ENCODE data around the gene ZNF605.
A peak's percentile ranks its signal among the peaks of the same experiment; 100 is the strongest.
"Not testable (repeated sequence)": the region's sequence is repeated elsewhere in the genome, so short reads cannot be mapped to it uniquely, and the experiment has no call there.

ZNF605 gene

DNA sequence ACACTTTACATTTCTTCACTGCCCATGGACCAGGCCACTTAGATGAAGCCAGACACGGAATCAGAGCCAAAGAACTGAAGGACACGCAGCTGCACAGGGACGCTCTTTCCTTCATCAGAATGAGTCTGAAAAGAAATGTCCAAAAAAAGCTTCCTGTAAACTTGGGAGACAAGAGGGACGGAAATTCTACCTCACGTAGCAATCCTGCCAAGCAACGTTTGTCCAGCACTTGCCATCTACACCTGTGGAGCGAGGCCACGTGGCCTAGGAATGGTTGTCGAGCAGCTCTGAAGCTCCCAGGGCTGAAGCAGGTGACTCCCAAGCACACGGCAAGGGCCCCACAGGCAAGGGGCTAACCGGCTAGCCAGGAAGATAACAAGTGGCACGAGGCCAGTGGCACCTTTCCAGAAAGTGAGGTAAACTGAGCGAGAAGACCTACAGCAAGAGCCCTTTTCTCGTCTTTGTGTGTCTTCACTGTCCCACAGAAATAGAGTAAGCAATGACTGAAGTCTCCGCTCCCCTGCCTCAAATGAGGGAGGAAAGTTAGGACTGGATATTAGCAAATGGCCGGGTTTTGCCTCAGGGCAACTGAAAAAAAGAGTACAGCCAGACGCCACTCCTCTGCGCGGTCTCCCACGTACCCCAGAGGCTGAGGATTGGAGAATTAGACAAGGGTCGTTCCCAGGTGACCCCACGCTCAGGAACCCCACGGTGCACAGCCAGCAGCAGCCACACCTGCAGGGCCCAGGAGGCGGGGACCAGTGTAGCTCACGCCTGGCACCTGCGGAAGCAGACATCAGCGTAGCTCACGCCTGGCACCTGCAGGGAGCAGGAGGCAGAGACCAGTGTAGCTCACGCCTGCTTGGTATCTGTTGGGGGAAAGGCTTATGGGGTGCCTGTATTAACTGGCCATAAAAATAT, 7.7 kb downstream of the ZNF605 start:
- DNase-seq (ENCODE audit: low read depth in 2 of 2), result no peak

DNA sequence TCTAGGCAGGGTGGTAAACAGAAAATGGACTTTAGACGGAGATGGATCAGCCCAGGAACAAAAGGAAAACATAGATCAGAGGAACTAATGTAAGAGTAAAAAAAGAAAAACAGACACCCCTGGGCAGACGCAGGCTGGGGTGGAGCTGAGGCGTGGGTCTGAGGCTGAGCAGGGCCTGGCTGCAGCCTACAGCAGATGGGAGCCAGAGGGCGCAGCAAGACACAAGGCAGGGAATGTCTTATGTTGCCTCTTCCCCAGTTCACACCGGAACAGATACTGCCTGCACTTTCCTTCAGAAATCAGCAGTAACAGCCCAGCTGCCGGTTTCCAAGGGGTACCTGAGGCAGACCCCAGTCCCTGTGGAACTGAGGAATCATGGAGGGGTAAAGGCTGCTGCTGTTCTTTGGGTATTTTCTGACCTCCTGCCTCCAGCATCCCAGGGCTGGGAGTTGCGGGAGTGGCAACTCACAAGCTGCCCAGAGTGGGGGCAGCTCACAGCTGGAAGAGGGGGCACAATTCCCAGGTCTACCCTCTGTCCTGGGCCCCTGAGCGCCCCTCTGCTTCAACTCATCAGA, 9.8 kb downstream of the ZNF605 start:
- no peak for DNase-seq (ENCODE audit: low read depth in 2 of 2)

DNA sequence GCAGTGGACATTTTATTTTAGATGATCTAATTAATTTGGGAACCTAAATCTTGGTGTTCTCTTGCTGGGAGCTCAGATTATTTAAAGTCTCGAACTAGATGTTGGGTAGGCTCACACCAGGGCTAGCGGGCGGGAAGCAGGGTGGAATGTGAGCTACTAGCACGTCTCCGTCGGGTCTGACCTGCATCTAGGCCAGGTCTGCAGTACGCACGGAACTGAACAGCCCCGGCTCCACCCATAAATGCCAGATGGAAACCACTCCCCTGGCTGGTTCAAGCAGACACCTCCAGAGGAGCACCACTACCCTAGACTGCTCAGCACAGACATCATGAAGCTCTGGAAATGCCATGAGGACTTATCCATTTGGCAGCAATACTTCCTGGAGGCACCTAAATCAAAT, 10.3 kb downstream of the ZNF605 start:
- DNase-seq (ENCODE audit: low read depth in 2 of 2), result no peak

DNA sequence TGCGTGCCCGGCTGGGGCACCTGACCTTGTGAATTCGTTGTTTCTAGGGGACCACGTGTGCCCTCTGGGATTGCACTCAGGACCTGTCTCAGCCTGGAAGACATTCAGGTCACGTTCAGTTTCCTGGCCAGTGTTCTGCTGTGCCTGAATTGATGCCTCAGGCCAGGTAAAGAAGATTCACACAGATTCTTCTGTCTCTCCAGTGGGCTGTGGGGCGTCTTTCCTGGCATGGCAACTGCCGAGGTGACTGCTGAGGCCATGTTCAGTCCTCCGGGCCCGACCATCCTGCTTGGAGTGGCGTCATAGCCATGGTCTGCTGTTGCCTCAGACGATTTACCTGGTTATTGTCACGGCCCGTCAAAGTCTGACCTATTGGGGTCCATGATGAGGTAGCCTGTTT, 13.5 kb downstream of the ZNF605 start:
- DNase-seq (ENCODE audit: low read depth in 2 of 2), result no peak

DNA sequence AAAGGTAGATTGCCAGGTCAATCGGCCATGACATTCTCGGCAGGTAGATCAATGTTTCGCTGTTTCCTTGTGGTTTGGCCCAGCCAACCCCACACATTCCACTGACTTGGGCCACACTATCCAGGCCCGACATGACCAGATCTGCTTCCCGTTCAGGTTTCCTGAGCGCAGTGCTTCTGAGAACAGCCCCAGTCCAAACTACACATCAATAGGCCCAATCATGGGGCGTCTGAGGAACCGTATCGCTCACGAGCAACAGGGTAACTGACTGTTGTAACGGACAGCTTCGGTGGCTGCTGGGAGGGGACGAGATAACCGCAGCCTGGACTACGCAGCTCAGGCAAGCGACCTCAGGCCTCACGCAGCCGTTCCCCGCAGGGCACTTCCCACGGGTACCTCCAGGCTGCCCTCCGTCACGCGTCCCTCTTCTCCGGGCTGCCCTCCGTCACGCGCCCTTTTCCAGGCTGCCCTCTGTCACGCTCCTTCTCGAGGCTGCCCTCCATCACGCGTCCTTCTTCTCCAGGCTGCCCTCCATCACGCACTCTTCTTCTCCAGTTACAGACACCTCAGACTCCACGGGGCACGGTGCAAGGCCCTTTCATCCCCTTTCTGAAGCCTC, 14.7 kb downstream of the ZNF605 start:
- no peak for DNase-seq (ENCODE audit: low read depth in 2 of 2)

DNA sequence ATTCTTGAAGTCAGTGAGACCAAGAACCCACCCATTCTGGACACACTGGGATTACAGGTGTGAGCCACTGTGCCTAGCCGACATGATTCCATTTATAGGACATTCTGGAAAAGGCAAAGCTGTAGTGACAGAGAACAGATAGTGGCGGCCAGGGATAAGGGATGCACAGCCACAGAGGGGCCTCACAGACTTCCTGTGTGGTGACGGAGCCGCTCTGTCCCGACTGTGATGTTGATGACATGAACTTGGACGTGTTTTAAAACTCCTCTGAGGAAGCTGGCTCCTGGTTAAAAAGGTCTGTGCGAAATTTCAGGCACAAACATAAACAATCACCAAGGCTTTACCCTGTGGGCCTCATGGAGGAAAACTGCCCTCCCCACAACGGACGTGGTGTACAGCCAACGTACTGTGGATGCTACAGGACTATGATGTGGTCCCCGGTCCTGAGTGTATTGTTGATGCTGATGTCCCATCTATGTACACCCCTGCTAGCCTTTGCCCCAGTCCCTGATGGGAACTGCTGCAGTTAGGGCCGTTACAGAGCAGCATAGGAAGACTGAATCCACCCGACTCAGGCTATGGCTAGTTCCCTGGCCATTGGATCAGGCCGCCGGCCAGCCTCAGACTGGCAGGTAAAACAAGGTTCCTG, 15.9 kb downstream of the ZNF605 start:
- no peak for DNase-seq (ENCODE audit: low read depth in 2 of 2)

DNA sequence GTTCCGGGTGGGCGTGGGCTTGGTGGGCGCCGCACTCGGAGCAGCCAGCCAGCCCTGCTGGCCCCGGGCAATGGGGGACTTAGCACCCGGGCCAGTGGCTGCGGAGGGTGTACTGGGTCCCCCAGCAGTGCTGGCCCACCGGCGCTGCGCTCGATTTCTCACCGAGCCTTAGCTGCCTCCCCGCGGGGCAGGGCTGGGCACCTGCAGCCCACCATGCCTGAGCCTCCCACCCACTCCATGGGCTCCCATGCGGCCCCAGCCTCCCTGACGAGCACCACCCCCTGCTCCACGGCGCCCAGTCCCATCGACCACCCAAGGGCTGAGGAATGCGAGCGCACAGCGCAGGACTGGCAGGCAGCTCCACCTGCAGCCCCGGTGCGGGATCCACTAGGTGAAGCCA, 17.3 kb downstream of the ZNF605 start:
- DNase-seq (ENCODE audit: low read depth in 2 of 2), result not testable (repeated sequence)

DNA sequence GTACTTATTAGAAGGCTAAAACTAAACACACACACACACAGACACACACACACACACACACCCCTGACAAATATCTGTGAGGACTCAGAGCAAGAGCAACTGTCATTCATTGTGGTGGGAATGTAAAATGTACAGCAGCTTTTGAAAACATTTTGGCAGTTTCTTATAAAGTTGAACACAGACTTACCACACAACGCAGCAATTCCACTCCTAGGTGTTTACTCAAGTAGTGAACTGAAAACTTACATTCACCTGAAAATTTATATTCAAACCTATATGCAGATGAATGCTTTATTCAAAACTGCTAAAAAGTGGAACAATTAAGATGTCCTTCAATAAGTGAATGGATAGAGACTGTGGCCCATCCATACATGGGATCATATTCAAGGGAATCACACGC, 18.6 kb downstream of the ZNF605 start:
- no peak for DNase-seq (ENCODE audit: low read depth in 2 of 2)

DNA sequence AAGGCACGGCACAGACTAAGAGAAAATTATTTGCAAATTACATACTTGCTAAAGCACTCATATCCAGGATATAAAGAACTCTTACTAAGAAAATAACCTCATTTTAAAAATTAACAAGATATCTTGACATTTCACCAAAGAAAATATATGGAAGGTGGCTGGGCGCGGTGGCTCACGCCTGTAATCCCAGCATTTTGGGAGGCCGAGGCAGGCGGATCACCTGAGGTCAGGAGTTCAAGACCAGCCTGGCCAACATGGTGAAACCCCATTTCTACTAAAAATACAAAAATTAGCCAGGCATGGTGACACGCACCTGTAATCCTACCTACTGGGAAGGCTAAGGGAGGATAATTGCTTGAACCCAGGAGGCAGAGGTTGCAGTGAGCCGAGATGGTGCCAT, 19.2 kb downstream of the ZNF605 start:
- not testable (repeated sequence) for DNase-seq (ENCODE audit: low read depth in 2 of 2)

DNA sequence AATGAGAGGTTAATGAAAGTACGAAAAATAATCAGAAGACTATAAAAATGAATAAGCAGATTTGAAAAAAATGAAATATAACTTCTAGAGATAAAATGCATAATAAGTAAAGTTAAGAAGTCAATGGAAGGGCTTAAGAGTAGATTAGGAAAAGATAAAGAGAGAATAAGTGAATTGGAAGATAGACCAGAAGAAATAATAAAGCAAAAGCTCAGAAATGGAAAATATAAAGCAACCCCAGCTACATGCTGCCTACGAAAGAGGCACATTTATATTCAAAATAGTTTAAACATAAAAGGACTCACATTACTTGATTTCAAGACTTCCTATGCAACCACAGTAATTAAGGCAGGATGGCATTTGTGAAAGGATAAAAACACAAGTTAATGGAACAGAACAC, 19.9 kb downstream of the ZNF605 start:
- no peak for DNase-seq (ENCODE audit: low read depth in 2 of 2)

DNA sequence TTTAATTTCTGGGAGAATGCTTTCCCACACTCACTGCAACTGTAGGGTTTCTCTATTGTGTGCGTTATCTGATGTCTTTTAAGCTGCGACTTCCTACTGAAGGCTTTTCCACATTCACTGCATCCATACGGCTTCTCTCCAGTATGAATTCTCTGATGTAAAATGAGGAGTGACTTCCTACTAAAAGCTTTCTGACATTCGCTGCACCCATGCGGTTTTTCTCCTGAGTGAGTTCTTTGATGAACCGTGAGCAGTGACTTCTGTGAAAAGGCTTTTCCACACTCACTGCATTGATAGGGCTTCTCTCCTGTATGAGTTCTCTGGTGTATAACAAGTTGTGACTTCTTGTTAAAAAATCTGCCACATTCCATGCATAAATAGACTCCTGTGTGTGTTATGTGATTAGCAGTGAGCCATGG, 29.7 kb downstream of the ZNF605 start:
- no peak for DNase-seq (ENCODE audit: low read depth in 2 of 2)

DNA sequence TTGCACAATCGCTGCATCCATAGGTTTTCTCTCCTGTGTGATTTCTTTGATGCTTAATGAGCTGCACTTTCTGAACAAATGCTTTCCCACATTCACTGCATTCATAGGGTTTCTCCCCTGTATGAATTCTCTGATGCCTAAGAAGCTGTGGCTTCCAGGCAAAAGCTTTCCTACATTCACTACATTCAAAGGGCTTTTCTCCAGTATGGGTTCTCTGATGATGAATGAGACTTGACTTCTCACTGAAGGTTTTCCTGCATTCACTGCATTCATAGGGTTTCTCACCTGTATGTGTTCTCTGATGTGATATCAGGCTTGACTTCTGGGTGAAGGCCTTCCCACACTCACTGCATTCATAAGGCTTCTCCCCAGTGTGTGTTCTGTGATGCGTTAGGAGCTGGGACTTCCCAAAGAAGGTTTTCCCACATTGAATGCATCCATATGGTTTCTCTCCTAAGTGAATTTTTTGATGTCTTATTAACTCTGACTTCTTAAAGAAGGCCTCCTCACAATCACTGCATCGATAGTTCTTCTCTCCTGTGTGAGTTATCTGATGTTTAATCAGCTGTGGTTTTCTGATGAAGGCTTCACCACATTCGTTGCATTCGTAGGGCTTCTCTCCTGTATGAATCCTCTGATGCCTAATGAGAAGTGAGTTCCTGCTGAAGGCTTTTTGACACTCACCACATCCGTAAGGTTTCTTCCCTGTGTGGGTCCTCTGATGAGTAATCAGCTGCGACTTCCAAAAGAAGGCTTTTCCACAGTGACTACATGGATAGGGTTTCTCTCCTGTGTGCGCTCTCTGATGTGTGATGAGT, 30.3 kb downstream of the ZNF605 start:
- no peak for DNase-seq (ENCODE audit: low read depth in 2 of 2)

DNA sequence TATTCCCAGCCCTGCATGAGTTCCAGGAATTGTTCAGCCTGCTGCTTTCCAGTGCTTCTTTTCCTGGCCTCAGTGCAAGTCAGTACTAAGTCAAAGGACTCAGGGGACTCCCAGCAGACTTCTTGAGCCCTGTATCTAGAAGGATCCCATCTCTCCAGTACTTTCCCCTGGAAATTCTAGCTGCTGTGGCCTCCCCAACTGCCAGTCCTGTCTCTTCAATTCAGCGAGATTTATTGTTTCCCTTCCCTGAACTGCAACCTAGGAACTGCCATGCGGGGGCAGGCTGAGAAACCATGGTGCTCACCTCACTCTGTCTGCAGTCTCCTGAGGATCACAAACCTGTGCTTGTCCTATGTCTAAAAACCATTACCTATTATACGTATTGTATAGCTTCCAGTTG, 31.8 kb downstream of the ZNF605 start:
- no peak for DNase-seq (ENCODE audit: low read depth in 2 of 2)

DNA sequence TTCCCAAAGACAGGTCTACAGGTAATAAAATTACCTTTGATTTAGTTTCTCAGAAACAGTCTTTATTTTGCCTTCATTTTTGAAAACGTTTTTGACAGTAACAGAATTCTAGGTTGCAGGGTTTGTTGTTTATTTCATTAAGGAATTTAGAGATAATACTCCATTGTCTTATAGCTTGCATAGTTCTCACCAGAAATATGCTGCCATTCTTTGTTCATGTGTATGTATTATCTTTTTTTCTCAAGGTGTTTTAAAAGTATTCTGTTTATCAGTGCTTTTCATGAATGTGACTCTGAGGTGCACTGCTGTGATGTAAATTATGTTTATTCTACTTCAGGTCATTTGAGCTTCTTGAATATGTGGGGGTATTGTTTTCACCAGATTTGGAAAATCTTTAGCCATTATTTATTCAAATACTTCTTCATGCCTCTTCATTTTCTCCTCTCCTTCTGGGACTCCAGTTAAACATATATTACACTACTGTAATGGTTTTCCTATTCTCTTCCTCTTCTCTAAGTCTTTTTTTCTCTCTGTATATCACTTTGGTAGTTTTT, 32.7 kb downstream of the ZNF605 start:
- no peak for DNase-seq (ENCODE audit: low read depth in 2 of 2)

DNA sequence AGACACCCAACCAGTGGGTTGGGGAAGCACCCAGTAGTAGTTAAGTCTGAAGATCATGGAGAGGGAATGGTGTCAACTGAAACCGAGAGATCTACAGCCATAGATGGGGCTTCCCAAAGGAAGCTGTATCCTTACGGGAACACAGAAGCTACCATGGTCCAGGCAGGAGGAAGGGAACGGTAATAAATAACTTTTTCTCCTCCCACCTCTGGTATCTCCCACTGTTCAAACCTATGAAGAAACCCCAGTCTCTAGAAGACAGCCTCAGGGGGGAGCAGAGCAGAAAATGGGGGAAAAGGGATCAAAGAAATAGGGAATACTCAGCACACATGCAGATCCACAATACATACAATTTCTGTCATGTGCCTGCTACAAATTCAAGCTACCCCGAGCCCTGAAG, 33.4 kb downstream of the ZNF605 start:
- DNase-seq (ENCODE audit: low read depth in 2 of 2), result no peak

DNA sequence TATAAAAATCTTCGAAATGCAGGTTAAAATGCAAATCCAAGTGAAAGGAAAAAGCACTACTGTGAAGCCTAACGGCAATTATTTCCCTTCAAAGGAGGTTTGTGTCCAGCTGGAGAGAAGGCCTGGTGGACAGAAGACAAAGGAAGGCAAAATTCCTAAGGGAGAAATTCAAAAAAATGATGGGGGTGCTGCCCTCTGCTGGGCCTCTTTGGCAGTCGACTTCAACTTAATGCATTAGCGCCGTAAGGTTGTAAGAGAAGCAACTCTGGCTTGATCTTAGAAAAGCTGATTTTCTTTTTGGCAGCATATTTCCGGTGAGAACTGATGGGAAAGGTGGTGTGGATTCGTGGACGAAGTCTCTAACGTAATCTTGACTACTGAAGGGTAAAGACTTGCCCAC, 34.4 kb downstream of the ZNF605 start:
- no peak for DNase-seq (ENCODE audit: low read depth in 2 of 2)

DNA sequence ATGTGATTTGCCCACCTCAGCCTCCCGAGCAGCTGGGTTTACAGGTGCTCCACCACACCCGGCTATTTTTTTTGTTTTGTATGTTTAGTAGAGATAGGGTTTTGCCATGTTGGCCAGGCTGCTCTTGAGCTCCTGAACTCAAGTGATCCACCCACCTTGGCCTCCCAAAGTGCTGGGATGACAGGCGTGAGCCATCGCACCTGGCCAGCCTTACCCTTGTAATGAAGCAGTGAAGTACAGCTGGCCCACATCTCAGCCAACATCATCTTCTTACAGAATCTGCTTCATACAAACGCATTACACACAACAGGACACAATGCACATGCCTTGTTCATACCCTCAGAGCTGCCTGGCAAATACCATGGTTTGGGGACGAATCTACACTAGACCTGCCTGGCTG, 37.4 kb downstream of the ZNF605 start:
- DNase-seq (ENCODE audit: low read depth in 2 of 2), result no peak

DNA sequence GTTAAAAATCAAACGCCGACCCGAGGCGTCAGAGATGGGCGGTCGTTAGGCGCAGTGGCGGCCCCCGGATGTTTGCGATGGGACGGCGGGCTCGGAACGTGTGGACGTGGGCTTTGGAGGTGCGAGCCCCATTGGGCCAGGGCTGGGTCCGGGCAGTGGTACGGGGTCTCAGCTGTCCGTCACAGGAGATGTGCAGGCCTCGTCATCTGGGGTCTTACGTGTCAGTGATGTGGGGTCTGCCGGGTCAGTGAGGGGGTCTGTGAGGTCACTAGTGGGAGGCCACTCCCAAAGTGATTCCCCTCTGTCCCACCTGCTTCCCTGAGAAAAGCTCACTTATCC, 47.1 kb downstream of the ZNF605 start:
- DNase-seq (ENCODE audit: low read depth in 2 of 2), result no peak

DNA sequence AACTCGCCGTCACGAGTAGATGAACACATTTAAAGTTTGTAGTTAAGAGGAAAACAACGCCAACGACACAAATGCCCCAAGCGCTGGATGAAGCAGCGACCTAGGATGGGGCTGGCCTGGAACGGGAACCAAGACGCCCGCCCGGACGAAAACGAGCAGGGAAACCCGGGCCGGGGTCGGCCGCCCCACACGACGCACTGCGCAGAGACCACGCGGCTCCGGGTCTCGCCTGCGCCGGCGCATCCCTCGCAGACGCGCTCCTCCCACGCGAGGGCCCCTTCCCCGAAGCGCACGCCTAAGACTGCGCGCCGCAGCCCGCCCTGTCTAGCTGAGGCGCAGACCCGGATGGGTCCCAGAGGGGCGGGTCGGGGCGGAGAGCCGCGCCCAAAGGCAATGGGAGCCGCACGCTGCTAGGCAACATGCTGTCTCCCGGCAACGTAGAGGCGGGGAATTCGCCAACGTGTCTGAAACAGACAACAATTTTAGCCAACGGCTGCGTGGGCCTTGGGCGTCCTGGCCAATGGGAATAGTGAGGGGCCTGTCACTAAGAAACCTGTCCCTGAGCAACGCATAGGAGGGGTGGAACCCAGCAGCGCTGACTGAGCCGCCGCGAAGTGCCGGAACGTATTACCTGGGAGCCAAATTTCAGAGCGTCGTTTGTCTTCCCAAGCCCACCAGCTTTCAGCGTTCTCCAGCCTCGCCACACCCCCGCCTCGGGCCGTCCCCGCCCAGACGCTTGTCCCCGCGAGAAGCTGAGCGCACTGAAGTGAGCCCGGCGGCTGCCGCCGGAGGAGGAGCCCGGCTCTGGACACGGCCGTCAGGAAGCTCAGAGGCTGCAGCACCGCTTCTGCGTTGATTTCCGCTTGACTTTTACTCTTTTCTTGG, 47.7 kb downstream of the ZNF605 start:
- DNase-seq (ENCODE audit: low read depth in 2 of 2), result peak; percentile 91 to 94

DNA sequence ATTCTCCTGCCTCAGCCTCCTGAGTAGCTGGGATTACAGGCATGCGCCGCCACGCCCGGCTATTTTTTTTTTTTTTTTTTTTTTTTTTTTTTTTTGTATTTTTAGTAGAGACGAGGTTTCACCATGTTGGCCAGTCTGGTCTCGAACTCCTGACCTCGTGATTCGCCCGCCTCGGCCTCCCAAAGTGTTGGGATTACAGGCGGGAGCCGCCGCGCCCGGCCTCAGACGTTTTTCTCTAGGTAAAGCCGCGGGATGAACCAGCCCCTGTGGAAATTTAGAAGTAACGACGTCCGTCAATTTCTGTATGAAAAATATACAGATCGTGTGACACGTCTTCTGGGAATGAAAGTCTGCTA, 48.3 kb downstream of the ZNF605 start:
- DNase-seq (ENCODE audit: low read depth in 2 of 2), result not testable (repeated sequence)

DNA sequence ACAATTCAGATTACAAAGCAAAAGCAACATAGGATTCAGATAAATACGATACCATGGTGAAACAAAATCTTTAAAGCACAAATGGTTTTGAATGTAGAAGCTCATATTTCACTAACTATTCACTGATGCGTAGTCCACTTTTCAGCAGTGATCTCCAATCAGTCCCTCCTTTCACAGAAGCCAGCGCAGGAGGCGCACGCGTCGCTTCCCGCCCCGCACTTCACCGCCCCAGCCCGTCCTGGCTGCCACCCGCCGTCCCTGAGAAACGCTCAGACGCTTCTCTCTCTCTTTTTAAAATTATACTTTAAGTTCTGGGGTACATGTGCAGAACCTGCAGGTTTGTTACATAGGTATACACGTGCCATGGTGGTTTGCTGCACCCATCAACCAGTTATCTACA, 48.9 kb downstream of the ZNF605 start:
- DNase-seq (ENCODE audit: low read depth in 2 of 2), result no peak

All from activated CD4-positive, alpha-beta T cell treated with anti-CD3 and anti-CD28 coated beads for 24 hours (primary cell).